Suppressor macrophage treated with lipopolysaccharide for 1 hour (primary cell): ENCODE measurements around the gene JMJD4.
"Not testable (repeated sequence)": the region's sequence is repeated elsewhere in the genome, so short reads cannot be mapped to it uniquely, and the experiment has no call there.

Source experiments
- DNase-seq, 3 donors: peaks; one replicate each; pipeline ENCODE4 v3.0.0-alpha.2; 2020 to 2022

JMJD4 gene

DNA sequence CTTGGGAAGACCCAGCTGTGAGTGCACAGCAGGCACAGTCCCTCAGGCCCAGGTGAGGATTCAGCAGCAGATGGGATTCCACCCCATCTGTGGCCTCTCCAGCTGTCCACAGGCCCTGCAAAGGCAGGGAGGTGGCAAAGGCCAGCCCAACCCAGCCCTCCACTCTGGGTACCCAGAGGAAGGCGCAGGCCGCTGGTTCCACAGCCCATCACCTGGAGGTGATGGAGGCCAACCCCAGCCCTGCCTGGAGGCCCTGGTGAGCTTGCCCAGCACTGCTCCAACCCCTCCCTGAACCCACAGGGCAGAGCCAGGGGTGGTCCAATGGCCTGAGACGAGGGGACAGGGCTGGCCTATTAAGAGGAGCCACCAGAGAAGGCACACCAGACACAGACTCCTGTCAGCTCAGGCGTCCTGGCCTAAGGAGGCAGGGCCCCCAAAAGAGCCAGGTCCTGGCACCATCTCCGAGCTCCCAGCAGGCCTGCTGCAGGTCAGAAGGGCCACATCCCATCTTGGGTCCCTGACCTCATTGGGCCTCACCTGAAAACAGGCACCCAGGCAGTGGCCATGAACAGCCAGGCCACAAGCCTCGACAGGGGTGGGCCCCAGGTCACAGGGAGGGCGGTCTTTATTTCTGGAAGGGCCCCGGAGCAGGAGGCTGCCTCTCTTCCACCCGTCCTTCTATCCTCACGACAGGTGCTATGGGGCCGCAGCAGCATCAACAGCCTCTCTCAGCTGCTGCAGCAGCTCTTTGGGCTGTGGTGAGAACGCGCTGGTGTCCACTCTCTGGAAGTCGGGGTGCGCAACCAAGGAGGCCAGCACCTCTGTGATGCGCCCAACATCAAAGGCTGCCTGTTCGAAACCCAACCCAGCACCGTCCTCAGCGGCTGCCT, 3.2 kb downstream of the JMJD4 start:
- no peak for DNase-seq

GRCh38 chr1:227731241-227731677, 3.8 kb downstream of the JMJD4 start:
- DNase-seq: no peak

- no peak for DNase-seq
Measured at GRCh38 chr1:227730630-227731151, 4.4 kb downstream of the JMJD4 start.

GRCh38 chr1:227729881-227730629, 5.0 kb downstream of the JMJD4 start:
- peak; percentile 28 to 49 (median 36) for DNase-seq

DNA sequence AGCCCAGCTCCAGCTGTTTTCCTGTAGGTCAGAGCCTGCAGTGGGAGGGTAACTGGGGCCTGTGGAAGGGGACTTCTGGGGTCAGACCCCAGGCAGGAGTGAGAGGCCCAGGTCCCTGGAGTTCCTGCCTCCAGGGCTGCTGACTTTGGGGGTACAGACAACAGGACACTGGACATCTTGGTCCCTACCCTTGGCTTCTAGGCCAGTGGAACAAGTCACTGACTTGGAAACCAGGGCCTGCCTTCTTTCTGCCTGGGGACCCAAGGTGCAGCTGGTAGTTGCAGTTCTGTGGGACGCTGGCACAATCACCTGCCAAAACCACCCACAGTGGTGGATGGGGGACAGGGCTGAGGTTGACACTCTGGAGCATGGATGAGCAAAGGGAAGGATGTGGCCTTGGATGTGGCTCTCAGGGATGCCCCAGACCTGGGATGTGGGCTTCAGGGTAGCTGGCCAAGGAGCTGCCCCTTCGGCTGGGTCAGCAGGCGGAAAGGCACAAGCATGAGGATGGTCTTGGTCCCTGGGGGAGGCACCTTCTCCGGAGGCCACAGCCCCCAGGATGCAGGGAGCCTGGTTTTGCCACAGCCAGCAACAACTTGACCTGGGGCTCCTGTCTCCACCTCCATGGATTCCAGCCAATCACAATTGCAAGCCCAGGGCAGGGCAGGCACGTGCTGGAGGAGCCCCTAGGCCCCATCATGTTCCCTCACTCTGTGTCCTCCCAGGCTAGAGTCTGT, 5.8 kb downstream of the JMJD4 start:
- DNase-seq: no peak

DNA sequence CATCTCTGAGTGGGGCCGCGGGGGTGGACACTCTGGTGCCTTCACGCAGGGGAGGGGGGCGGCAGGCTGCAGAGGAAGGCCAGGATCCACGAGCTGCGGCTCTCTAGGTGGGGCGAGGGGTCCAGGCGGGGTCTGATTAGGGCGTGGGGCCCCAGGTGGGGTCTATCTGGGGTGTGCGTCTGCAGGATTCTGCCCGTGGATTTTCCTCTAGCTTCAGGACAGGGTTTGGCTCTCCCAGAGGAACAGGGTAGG, 6.3 kb downstream of the JMJD4 start:
- DNase-seq: no peak

DNA sequence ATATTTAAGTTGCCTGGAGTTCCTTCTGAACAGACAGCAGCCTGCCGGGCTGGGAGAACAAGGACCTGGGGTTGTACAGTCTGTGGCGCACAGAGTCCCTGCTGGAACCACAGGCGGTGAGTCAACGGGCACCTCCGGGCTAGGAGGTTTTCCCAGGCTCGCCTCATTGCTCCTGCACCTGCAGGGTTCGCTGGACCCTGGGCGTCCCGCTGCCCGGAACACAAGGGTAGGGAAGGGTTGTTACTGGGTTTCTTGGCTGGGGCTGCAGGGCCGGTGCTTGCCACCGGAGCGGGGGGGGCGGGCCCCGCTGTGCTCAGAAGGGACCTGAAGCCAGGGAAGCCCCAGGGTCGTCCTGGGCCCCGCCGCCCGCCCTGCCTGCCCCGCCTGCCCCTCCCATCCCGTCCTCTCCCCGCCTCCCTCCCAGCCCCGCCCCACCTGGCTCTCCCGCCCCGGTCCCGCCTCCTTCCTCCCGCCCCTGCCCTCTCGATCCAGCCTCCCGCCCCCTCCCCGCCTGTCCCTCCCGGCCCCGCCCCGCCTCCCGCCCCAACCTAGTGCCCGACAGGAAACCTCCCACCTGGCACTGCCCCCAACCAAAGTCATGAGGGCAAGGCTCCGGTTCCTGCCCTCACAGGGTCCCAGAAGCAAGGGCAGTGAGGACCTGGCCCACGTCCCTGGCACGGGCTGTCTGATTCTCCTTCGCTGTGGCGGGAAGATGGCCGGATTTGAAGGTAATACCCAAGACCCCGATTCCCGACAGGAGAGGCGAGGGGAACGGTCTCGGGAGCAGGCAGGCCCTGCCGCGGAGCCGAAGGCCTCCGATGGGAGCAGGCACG, 6.8 kb downstream of the JMJD4 start:
- DNase-seq: peak in 2 of 3 donors; percentile 56 to 74

- DNase-seq: peak in 1 of 3 donors; percentile 4
Measured at GRCh38 chr1:227726924-227727599, 8.0 kb downstream of the JMJD4 start.

GRCh38 chr1:227726318-227726717, 8.8 kb downstream of the JMJD4 start:
- no peak for DNase-seq

DNA sequence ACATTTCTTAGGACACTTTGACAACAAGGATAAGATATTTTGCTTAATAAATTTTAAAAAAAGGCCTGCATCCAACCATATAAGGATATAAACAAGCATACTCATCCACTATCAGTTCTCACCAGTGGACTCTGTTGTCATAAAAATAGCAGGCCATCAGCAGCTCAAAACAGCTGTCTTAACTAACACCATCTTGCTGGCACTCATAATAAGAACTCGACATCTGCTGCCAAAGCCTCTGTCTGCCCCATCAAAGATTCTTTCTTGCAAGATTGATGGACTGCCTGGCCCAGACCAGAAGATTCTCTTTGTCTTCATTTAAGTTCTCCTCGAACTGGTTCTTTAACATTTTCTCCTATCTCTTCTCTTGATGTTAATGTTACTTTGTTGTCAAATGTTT, 10.1 kb downstream of the JMJD4 start:
- no peak for DNase-seq

DNA sequence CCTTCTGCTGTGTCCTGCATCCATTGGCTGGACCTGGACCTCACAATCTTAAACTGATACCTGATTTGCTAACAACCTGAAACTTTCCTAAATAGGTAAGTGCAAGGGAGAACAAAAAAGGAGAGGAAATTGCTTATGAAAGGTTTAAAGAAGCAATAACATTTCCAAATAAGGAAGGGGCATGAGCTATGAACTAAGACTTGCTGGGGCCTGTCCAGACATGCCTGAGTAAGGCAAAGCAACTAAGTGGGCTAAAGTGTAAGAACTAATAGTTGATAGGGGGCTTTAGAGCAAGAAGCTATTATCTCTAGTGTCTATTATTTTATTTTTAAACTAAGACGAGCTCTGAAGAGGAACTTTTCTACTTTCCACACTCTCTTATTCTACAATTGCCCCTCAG, 11.6 kb downstream of the JMJD4 start:
- no peak for DNase-seq

DNA sequence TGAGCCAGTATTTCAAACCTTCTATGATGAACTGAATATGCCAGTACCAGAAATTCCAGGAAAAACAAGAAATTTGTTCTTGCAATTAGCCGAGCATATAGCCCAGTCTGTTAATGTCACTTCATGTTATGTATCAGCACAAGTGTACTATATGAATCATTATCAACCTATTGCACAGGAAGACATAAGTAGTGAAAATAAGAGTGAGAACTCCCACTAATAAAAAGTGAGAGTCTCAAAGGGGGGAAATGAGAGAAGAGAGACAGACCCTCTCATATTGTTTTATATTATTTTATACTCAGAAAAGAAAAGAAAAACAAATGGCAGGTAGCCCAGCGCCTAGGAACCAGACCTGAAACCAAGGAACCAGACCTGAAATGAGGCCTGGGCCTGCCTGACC, 16.2 kb downstream of the JMJD4 start:
- DNase-seq: no peak

DNA sequence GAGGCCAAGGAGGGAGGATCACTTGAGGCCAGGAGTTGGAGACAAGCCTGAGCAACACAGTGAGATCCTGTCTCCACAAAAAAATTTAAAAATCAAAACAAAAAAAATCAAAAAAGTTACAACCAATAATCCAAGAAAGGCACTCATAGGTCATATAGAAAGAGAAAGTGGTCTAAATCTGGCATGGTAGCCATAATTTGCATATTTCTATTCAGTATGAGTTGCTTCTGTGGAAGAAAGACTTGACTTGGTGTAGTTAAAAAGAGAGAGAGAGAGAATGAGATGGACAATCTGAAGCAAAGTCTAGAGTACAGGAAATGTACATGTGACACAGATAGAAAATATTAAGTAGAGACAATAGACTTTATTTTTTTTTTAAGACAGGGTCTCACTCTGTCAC, 22.5 kb downstream of the JMJD4 start:
- DNase-seq: no peak

GRCh38 chr1:227710474-227710873, 24.6 kb downstream of the JMJD4 start:
- not testable (repeated sequence) for DNase-seq

GRCh38 chr1:227709451-227709850, 25.7 kb downstream of the JMJD4 start:
- no peak for DNase-seq

- DNase-seq: no peak
Measured at GRCh38 chr1:227707846-227708245, 27.3 kb downstream of the JMJD4 start.

- not testable (repeated sequence) for DNase-seq
Measured at GRCh38 chr1:227701631-227702030, 33.5 kb downstream of the JMJD4 start.

DNA sequence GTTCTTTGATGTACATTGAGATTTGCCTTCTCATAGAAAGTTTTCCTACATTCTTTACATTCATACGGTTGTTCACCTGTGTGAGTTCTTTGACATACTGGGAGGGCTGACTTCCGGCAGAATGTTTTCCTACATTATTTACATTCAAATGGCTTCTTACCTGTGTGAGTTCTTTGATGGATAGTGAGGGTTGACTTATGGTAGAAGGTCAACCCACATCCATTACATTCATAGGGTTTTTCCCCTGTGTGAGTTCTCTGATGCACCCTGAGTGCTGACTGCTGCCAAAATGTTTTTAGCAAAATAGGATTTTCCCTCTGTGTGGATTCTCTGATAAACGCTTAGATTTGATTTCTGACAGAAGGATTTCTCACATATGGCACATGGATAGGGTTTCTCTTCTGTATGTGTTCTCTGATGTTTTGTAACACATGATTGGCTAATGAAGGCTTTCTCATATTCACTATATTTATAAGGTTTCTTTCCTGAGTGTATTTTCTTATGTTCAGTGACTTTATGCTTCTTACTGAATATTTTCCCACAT, 37.7 kb downstream of the JMJD4 start:
- DNase-seq: no peak

DNA sequence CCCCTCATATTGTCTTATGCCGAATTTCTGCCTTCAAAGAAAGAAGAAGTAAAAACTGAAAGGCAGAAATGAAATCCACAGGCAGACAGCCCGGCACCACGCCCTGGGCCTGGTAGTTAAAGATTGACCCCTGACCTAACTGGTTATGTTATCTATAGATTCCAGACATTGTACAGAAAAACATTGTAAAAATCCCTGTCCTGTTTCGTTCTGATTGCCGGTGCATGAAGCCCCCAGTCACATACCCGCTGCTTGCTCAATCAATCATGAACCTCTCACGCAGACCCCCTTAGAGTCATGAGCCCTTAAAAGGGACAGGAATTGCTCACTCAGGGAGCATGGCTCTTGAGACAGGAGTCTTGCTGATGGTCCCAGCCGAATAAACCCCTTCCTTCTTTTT, 49.3 kb downstream of the JMJD4 start:
- DNase-seq: no peak
